KOPT-K1 (cell line): ENCODE measurements around the gene GJA8.
"Not testable (repeated sequence)": the region's sequence is repeated elsewhere in the genome, so short reads cannot be mapped to it uniquely, and the experiment has no call there.

Experiments used
- H3K27ac ChIP-seq: fragments of 200-600 bp; sonication (generic); 2 replicates; pipeline ENCODE4 v1.5.1; 2016; ENCODE audit warnings: antibody characterized with exemption, mild to moderate bottlenecking, low read depth, low read length; ENCODE audit not compliant: poor library complexity, severe bottlenecking
- H3K36me3 ChIP-seq: fragments of 200-600 bp; sonication (generic); 2 replicates; pipeline ENCODE4 v1.5.1; 2017; ENCODE audit warnings: antibody characterized with exemption, mild to moderate bottlenecking, low read length, moderate library complexity; ENCODE audit not compliant: insufficient read depth
- H3K9me3 ChIP-seq: fragments of 200-600 bp; sonication (generic); 2 replicates; pipeline ENCODE4 v1.5.1; 2017; ENCODE audit warnings: antibody characterized with exemption, low read length, mild to moderate bottlenecking; ENCODE audit not compliant: insufficient read depth, poor library complexity, severe bottlenecking

GJA8 gene

DNA sequence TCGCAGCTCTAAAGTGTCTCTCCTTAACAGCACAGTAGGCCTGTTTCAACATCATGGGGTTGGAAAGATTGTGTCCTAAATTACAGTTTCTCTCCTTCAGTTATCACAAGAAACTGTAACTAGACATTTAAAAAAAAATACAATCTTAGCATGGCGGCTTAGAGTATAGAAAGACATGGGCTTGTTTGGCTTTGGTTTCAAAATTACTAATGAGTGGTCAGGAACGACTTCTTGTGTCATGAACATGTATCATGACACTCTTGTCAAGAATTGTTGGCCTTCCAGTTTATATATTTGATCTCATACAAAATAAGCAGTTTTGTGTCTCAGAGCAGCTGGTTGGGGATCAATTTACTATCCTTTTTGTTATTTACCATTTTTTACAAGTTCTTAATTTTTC, 2.1 kb downstream of the GJA8 start:
- Histone ChIP-seq H3K36me3 (no peaks in the 10 kb centered on the region), H3K9me3 (no peaks in the 10 kb centered on the region), H3K27ac (no peak overlapping the region)

DNA sequence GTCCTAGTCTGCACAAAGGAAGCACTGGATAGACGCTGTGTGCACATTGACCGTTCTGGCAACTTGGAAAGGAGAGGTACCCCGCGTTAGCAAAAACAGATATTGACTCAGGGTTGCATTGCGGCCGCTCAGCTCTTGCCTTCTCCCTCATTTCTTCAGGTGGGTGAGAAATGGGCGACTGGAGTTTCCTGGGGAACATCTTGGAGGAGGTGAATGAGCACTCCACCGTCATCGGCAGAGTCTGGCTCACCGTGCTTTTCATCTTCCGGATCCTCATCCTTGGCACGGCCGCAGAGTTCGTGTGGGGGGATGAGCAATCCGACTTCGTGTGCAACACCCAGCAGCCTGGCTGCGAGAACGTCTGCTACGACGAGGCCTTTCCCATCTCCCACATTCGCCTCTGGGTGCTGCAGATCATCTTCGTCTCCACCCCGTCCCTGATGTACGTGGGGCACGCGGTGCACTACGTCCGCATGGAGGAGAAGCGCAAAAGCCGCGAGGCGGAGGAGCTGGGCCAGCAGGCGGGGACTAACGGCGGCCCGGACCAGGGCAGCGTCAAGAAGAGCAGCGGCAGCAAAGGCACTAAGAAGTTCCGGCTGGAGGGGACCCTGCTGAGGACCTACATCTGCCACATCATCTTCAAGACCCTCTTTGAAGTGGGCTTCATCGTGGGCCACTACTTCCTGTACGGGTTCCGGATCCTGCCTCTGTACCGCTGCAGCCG, 5.4 kb downstream of the GJA8 start:
- Histone ChIP-seq H3K36me3 (no peaks in the 10 kb centered on the region), H3K9me3 (no peaks in the 10 kb centered on the region), H3K27ac (no peak overlapping the region)

DNA sequence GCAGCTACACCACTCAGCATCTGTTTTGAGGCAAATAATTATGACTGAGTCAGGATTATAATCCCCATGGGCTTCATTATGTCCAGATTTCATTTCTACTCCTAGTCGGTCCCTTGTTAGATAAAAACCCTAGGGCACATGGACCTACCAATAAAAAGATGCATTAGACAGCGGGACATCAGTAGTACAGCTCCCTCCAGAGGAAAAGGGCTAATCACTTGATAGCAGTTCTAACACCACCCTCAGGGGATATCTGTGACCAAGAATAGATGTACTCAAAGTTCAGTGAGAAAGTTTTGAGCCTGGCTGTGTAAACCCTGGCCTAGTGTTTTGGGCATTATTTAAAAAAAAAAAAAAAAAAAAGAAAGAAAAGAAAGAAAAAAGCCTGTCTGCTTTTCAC, 10.0 kb downstream of the GJA8 start:
- H3K9me3 ChIP-seq: no peaks in the 10 kb centered on the region
- no peak overlapping the region for H3K27ac ChIP-seq
- H3K36me3 ChIP-seq: no peaks in the 10 kb centered on the region

DNA sequence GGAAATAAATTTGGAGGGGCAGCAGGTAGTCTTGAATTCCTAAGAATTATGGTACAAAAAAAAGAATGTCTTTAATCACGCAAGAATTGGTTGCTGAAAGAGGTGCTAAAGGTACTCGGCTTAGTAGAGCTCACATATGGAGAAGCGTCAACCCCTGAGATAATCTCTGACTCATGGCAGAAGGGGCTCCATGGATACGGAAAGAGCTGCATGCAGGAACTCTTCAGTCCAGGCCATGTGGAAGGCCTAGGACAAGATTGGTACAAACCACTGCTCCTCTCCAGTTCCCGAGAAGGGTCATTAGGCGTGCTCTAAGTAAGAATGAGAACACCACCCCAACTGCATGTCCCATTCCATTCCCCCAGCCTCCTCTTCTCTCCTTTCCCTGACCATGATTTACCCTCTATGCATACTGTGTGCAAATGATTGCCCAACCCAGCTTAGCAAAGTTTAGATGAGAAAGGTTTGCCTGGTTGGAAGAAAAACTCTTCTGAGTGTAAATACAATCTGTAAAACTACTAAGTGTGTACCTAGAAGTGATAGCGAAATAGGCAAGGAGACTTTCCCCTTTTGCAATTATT, 10.9 kb downstream of the GJA8 start:
- H3K27ac ChIP-seq: no peak overlapping the region

DNA sequence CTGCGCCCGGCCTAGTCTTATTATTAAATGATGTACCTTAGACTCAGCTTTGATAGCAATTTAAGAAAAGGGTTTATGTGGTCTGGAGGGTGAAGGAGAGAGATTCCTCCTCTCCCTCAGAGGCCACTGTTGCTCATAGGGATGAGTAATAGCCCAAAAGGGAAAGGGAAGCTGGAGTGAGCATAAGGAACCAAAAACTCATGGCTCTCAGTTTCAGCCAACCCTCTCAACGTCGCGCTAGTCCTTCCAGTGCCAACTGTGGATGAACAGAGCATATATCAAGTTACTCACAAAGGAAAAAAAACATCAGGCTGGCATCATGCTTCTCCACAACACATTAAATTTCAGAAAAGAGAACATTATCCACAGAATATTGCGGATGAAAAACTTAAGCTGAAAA, 17.3 kb downstream of the GJA8 start:
- H3K27ac ChIP-seq: no peak overlapping the region
- H3K9me3 ChIP-seq: no peaks in the 10 kb centered on the region
- H3K36me3 ChIP-seq: no peaks in the 10 kb centered on the region

More for the DNA sequence above, 10.9 kb downstream of the GJA8 start:
- Histone ChIP-seq H3K36me3 (no peaks in the 10 kb centered on the region), H3K9me3 (no peaks in the 10 kb centered on the region)

DNA sequence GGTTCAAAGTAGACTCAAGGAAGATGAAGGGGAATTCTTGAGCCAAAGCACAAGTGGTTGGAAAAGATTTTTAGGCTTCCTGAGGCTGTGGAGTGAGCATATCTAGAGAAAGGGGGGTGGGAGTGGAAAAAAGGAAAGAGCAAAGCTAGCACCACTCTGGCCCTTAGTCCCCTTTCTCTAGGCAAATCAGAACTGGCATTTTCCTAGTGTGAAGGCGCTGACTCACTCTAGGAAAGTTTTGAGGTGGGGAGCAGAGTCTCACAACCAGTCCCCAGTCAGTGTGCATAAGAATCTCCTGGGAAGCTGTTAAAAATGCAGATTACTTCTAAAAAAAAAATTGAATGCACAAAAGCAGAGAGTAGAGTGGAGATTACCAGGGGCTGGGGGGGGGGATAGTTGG, 22.2 kb downstream of the GJA8 start:
- no peaks in the 10 kb centered on the region for H3K36me3 ChIP-seq
- no peaks in the 10 kb centered on the region for H3K9me3 ChIP-seq
- no peak overlapping the region for H3K27ac ChIP-seq

DNA sequence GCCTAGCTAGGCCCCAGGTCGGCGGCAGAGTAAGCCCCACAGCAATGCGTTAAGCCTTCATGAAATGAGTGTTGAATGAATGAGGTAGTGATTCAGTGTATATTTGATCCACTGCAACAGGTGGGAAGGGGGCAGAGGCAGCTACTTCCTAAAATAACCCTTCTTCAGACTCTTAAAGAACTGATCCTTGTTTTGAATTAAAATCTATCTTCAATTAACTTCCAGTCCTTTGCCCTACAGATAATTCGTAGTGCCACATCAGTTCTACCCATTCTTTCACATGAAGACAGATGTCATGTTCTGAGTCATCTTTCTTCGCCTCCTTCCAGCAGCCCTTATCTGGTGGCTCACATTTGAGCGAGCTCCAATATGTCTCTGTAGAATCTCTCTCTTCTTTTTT, 24.6 kb downstream of the GJA8 start:
- not testable (repeated sequence) for H3K9me3 ChIP-seq, H3K27ac ChIP-seq

DNA sequence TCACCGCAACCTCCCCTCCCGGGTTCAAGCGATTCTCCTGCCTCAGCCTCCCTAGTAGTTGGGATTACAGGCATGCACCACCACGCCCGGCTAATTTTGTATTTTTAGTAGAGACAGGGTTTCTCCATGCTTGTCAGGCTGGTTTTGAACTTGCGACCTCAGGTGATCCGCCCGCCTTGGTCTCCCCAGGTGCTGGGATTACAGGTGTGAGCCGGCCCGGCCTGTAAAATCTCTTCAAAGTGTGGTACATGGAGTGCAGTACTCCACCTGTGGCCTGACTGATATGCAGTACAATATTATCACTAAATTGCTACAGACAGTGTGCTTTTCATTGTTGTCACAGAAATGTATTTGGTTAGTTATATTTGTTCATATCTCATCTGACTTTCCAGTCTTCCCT, 25.1 kb downstream of the GJA8 start:
- H3K27ac ChIP-seq, H3K9me3 ChIP-seq, H3K36me3 ChIP-seq: not testable (repeated sequence)

More for the DNA sequence above, 24.6 kb downstream of the GJA8 start:
- H3K36me3 ChIP-seq: not testable (repeated sequence)

DNA sequence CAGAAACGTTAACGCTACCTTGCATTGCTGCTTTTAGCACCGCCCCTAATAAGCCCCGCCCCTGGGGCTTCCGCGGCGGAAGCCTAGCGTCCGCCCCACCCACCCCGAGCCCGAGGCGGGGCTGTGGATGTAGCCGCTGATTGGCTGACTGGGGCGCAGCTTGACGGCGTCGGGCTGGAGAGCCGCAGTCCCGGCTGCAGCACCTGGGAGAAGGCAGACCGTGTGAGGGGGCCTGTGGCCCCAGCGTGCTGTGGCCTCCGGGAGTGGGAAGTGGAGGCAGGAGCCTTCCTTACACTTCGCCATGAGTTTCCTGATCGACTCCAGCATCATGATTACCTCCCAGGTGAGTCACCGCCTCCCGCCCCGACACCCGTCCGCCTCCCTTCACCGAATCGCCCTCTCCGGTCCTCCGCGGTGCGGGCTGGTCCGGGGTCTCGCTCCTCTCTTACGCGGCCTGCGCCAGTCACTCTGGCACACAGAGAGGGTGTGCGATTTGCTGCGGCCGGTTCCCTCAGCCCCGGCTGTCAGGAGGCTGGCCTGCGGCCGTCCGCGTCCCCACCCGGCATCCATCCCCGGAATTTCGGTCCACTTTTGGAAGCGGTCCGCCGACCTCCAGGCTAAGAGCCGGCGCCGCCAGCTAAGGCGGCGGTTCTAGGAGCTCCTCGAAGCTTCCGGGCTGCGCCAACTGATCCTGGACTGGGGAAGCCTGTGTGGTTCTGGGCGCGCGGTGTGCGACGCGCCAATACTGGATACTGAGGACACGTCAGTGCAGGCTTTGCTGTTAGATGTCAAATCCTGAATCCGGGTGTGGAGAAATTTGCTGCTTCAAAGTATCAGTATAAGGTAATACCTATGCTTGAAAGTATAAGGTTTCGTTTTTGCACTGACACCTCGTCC, 25.9 kb downstream of the GJA8 start, which contains the start of gene GPR89B:
TSS of gene GPR89B (plus strand) at position 185 of the 897 bp plus-strand sequence. CDS start at position 302, 117 bp downstream.
- H3K36me3 ChIP-seq, H3K9me3 ChIP-seq: not testable (repeated sequence)
- H3K27ac ChIP-seq: peak within 1 kb of the TSS; percentile 57

DNA sequence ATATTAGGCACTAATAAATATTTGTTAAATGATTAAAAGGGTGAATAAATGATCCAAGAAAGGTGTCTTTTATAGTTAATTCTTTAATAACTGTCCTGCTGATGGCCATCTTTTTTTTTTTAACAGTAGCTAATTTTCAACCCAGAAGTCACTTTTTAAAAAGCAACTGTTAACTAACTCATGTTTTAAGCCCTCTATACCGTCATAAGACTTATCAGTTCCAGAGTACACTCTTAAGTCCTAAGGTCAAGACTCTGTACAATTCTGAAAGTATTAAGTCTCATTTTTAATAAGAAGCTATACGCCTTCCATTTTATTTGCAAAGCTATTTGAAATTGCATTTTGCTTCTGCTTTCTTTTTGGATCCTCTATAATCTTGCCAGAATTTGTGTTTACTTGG, 28.5 kb downstream of the GJA8 start:
- H3K9me3 ChIP-seq, H3K27ac ChIP-seq, H3K36me3 ChIP-seq: not testable (repeated sequence)

DNA sequence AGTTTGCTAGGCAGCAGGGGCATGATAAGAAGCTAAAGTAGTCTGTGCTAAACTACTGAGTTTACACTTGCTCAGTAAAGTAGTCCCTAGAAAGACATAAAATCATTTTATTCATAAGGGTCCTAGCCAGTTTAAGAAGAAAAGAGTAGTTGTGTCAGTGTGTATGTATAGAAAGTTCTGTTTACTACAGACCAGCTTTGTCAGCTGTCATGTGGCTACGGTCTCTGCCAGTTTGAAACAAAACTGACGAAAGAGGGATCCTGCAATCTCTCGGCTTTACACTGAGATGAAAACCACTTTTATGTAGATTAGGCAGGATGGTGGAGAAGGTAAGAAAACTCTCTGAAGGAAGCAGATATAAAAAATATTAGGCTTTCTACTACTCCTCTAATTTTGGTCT, 32.7 kb downstream of the GJA8 start:
- not testable (repeated sequence) for H3K9me3 ChIP-seq, H3K36me3 ChIP-seq, H3K27ac ChIP-seq

DNA sequence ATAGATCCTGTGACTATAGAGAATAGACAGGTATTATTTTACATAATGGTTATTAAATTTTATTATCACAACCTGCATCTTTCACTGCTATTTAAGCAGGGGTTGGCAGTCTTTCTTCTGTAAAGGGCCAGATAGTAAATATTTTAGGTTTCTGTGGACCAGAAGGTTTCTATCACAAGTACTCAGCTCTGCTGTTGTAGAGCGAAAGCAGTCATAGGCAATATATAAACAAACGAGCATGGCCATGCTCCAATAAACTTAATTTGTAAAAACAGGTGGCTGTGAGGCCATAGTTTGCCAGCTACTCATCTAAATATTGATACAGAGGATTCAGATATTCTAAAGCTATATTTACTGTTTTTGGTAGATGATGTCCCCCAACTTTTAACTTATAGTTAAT, 37.9 kb downstream of the GJA8 start:
- H3K27ac ChIP-seq, H3K36me3 ChIP-seq, H3K9me3 ChIP-seq: not testable (repeated sequence)

DNA sequence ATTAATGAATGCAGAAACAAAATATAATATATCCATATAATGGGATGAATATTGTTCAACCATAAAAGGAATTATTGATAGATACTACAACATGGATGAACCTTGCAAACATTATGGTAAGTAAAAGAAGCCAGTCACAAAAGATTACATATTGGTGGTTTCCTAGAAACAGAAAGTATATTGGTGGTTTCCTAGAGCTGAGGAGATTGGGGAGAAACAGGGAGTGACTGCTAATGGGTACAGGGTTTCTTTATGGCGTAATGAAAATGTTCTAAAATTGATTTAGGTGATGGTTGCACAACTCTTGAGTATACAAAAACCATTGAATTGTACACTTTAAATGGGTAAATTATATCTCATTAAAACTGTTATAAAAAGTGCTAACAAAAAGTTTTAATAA, 40.0 kb downstream of the GJA8 start:
- not testable (repeated sequence) for H3K36me3 ChIP-seq, H3K9me3 ChIP-seq, H3K27ac ChIP-seq

DNA sequence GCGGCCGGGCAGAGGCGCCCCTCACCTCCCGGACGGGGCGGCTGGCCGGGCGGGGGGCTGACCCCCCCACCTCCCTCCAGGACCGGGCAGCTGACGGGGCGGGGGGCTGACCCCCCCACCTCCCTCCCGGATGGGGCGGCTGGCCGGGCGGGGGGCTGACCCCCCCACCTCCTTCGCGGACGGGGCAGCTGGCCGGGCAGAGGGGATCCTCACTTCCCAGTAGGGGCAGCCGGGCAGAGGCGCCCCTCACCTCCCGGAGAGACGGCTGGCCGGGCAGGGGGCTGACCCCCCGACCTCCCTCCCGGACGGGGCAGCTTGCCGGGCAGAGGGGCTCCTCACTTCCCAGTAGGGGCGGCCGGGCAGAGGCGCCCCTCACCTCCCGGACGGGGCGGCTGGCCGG, 46.9 kb downstream of the GJA8 start:
- H3K36me3 ChIP-seq, H3K9me3 ChIP-seq, H3K27ac ChIP-seq: not testable (repeated sequence)
